ENCODE measurements around the gene RBM47. TPM values are rescaled to one million over a fixed set of nuclear protein-coding genes. Genes with fewer than 3 reads are reported as not detected.

Gene RBM47
- total and polyA plus RNA-seq, 9 of the 15 experiments (the other 6 are each of a cell fraction or from before 2014, with no cell fraction given), result 1.4 to 6.4 (median 3.3) TPM

- H3K4me1 ChIP-seq (replicated peaks in 1 of 2; ENCODE audit: control insufficient read depth in 2 of 2, insufficient read depth in 2 of 2, low read length in 2 of 2), result no peaks in the 10 kb centered on the region
- H2AFZ ChIP-seq (ENCODE audit: low read depth, low read length), result no peak overlapping the region
- H3K36me3 ChIP-seq (ENCODE audit: control insufficient read depth, insufficient read depth, low read length), result no peaks in the 10 kb centered on the region
- intact Hi-C loops (cut with micrococcal nuclease) (no loop called here), in situ Hi-C loops (cut with MboI) (no loop called here)
- H3K9me1 ChIP-seq (ENCODE audit: control insufficient read depth, insufficient read depth, low read length), result no peaks in the 10 kb centered on the region
- 5% methylated on average over 3 of the region's 3 CpGs for WGBS (ENCODE audit: insufficient coverage, low coverage, missing lambda C conversion rate)
- no peak overlapping the region for H3K4me3 ChIP-seq
- POLR2A ChIA-PET, result no interaction called here
- CTCF ChIA-PET (ENCODE audit: low intra/inter-chr PET ratio), result no interaction called here
- no TSS peak for BruUV-seq (replicated peaks)
- FAIRE-seq, result no peak
- no peak for DNase-seq (ENCODE audit: extremely low read depth in 1 of 4, low spot score in 3 of 4)
- H4K20me1 ChIP-seq (replicated peaks; ENCODE audit: control insufficient read depth, insufficient read depth, low read length), result no peaks in the 10 kb centered on the region; the same call in 1 of the 2 replicates
- peaks cover 32 to 49% of the 10 kb centered on the region in 2 experiments; a peak in 4 of 5 replicates for H3K27me3 ChIP-seq (ENCODE audit: control insufficient read depth in 2 of 2, insufficient read depth in 2 of 2, low read length in 2 of 2)
- no peak overlapping the region for H3K4me2 ChIP-seq (ENCODE audit: insufficient read depth, low read length)
- H3K79me2 ChIP-seq (ENCODE audit: control insufficient read depth, insufficient read depth, low read length), result no peaks in the 10 kb centered on the region
- H3K9ac ChIP-seq (ENCODE audit: insufficient read depth in 1 of 2, low read depth in 2 of 2, low read length in 2 of 2), result no peak overlapping the region
- H3K9me3 ChIP-seq (replicated peaks; ENCODE audit: control insufficient read depth, insufficient read depth, low read depth, low read length), result no peaks in the 10 kb centered on the region
- no peak for ATAC-seq
- H3K27ac ChIP-seq (ENCODE audit: extremely low read depth, low read depth, low read length), result no peak overlapping the region
- TF ChIP-seq CREB5 (CRISPR knock-in tag; IDR thresholded peaks at IDR 0.05) (no peak), ZNF41 (CRISPR knock-in tag; conservative IDR thresholded peaks at IDR 0.05) (no peak), ETS2 (tag; IDR thresholded peaks at IDR 0.05; ENCODE audit: borderline replicate concordance, poor library complexity, severe bottlenecking) (no peak), MITF (IDR thresholded peaks at IDR 0.05) (no peak), DMBX1 (CRISPR knock-in tag; IDR thresholded peaks at IDR 0.05; ENCODE audit: borderline replicate concordance) (no peak), SMARCC2 (IDR thresholded peaks at IDR 0.05; ENCODE audit: low read depth) (no peak), CBX1 (IDR thresholded peaks at IDR 0.05; ENCODE audit: low read depth) (no peak), MEF2D (tag; conservative IDR thresholded peaks at IDR 0.05; ENCODE audit: low read depth) (no peak), NCOA2 (IDR thresholded peaks at IDR 0.05; ENCODE audit: partially characterized antibody in 2 of 2) (no peak), ZBTB8A (IDR thresholded peaks at IDR 0.05; ENCODE audit: partially characterized antibody) (no peak), MXD1 (CRISPR knock-in tag; IDR thresholded peaks at IDR 0.05; ENCODE audit: borderline replicate concordance, poor library complexity, severe bottlenecking) (no peak), ZC3H11A (IDR thresholded peaks at IDR 0.05; ENCODE audit: low read depth, low read length) (no peak), NFYB (IDR thresholded peaks at IDR 0.05; ENCODE audit: extremely low read depth, insufficient read length) (no peak), PKNOX1 (IDR thresholded peaks at IDR 0.05) (no peak), SREBF1 (IDR thresholded peaks at IDR 0.05; ENCODE audit: borderline replicate concordance, low read depth, low read length) (no peak), TCF7L2 (IDR thresholded peaks at IDR 0.05; ENCODE audit: low read depth, low read length) (no peak), HSF4 (CRISPR knock-in tag; IDR thresholded peaks at IDR 0.05; ENCODE audit: borderline replicate concordance) (no peak), NEUROD1 (IDR thresholded peaks at IDR 0.05; ENCODE audit: borderline replicate concordance, low read depth, low read length, partially characterized antibody) (no peak)
Measured at GRCh38 chr4:40587826-40588225, 41.8 kb downstream of the RBM47 start.
